Endothelial cell of umbilical vein (primary cell): ENCODE results near the gene ALB. TPM values are rescaled to one million over a fixed set of nuclear protein-coding genes. Genes with fewer than 3 reads are reported as not detected.

Experiments used
- BruUV-seq: library from RNA; stranded (reverse); fragments of 400-500 nt; replicated peaks from 2 replicates; lab custom pipeline; 2021; lab: Mats Ljungman, UMichigan
- CTCF ChIA-PET: fragments of 300-600, 350-600 bp; sonication (Branson Sonifier 250); formaldehyde crosslinking; loops from one replicate; lab custom pipeline; 2021; ENCODE audit warnings: antibody characterized with exemption, inconsistent platforms; lab: Charles Lee
- POLR2A ChIA-PET: fragments of 300-600, 350-600 bp; sonication (Branson Sonifier 250); formaldehyde crosslinking; loops from one replicate; lab custom pipeline; 2021; ENCODE audit warnings: antibody characterized with exemption, inconsistent platforms; lab: Charles Lee
- DNase-seq: peaks from one replicate; pipeline ENCODE4 v3.0.0-alpha.2; 2011; ENCODE audit warnings: low read depth, low spot score
- FAIRE-seq: peaks from 2 replicates; lab custom pipeline; 2011; peaks lifted over from hg19 to GRCh38; lab: Jason Lieb, UNC
- H2AFZ ChIP-seq: 2 replicates; pipeline ENCODE4 v1.6.0; 2012; ENCODE audit warnings: low read depth, low read length, control low read depth, inconsistent platforms
- H3K27ac ChIP-seq: 2 replicates; pipeline ENCODE4 v1.5.1; 2011; ENCODE audit warnings: low read depth, mild to moderate bottlenecking, control low read depth, low read length, moderate library complexity; ENCODE audit not compliant: insufficient read depth
- H3K27me3 ChIP-seq, 2 experiments: 2 replicates each; pipeline versions ENCODE4 v1.6.0 to v1.6.1; 2011; ENCODE audit warnings: low read length in 2 of 2, mixed read lengths in 1 of 2; ENCODE audit not compliant: control insufficient read depth in 2 of 2, insufficient read depth in 2 of 2
- H3K36me3 ChIP-seq, 2 experiments: 2 replicates in 1 of 2; 3 replicates in 1 of 2; pipeline ENCODE4 v1.5.1; 2011; ENCODE audit warnings: low read length in 2 of 2, mild to moderate bottlenecking in 1 of 2, moderate library complexity in 1 of 2; ENCODE audit not compliant: control insufficient read depth in 2 of 2, insufficient read depth in 2 of 2; ENCODE audit errors: extremely low read depth in 1 of 2
- H3K4me1 ChIP-seq: 3 replicates; pipeline ENCODE4 v1.5.1; 2011; ENCODE audit warnings: mild to moderate bottlenecking, low read length; ENCODE audit not compliant: control insufficient read depth, insufficient read depth; ENCODE audit errors: extremely low read depth
- H3K4me2 ChIP-seq: 2 replicates; pipeline ENCODE4 v1.6.1; 2011; ENCODE audit warnings: low read length, control low read depth, mixed read lengths; ENCODE audit not compliant: insufficient read depth
- H3K4me3 ChIP-seq, 3 experiments: fragments of 200-600 bp in 1 of 3; sonication (generic), shearing (Covaris generic) in 1 of 3; replicated peaks in 1 of 3; 2 replicates each; pipeline ENCODE4 v1.5.1; 2011 to 2016; ENCODE audit warnings: control low read depth in 3 of 3, low read length in 3 of 3, mild to moderate bottlenecking in 2 of 3, inconsistent platforms in 1 of 3, low read depth in 1 of 3, moderate library complexity in 1 of 3; ENCODE audit not compliant: insufficient read depth in 1 of 3
- H3K79me2 ChIP-seq: 2 replicates; pipeline ENCODE4 v1.6.0; 2012; ENCODE audit warnings: low read length, inconsistent platforms; ENCODE audit not compliant: control insufficient read depth, insufficient read depth
- H3K9ac ChIP-seq: replicated peaks from 2 replicates; pipeline ENCODE3; 2011; ENCODE audit warnings: low read length, control low read depth; ENCODE audit not compliant: insufficient read depth; ENCODE audit errors: extremely low read depth
- H3K9me1 ChIP-seq: replicated peaks from 3 replicates; pipeline ENCODE4 v1.6.0; 2011; ENCODE audit warnings: mild to moderate bottlenecking, low read length; ENCODE audit not compliant: control insufficient read depth, insufficient read depth; ENCODE audit errors: extremely low read depth
- H3K9me3 ChIP-seq: replicated peaks from 2 replicates; pipeline ENCODE4 v1.5.1; 2012; ENCODE audit warnings: low read length, inconsistent platforms; ENCODE audit not compliant: control insufficient read depth, insufficient read depth
- H4K20me1 ChIP-seq: replicated peaks from 2 replicates; pipeline ENCODE3; 2011; ENCODE audit warnings: mild to moderate bottlenecking, low read length; ENCODE audit not compliant: control insufficient read depth, insufficient read depth; ENCODE audit errors: extremely low read depth
- CTCF ChIP-seq, 2 donors: IDR thresholded peaks; 1 replicate in 1 of 2; 2 replicates in 1 of 2; pipeline ENCODE4 v1.5.1; 2011; ENCODE audit warnings: low read length in 2 of 2, mild to moderate bottlenecking in 2 of 2, moderate library complexity in 2 of 2, control low read depth in 1 of 2, inconsistent platforms in 1 of 2, low read depth in 1 of 2; ENCODE audit not compliant: insufficient read depth in 1 of 2; ENCODE audit errors: extremely low read depth in 1 of 2
- EZH2 ChIP-seq: IDR thresholded peaks from 2 replicates; pipeline ENCODE4 v1.6.1; 2012; ENCODE audit warnings: borderline replicate concordance, low read depth, mild to moderate bottlenecking, moderate library complexity, low read length, inconsistent platforms; ENCODE audit not compliant: severe bottlenecking
- FOS ChIP-seq: IDR thresholded peaks from 2 replicates; pipeline ENCODE4 v1.6.1; 2011; ENCODE audit warnings: mild to moderate bottlenecking, low read length, moderate library complexity, borderline replicate concordance; ENCODE audit not compliant: insufficient read depth
- GATA2 ChIP-seq: IDR thresholded peaks from 2 replicates; pipeline ENCODE4 v1.7.0; 2011; ENCODE audit warnings: low read depth, mild to moderate bottlenecking, moderate library complexity, mixed read lengths, low read length; ENCODE audit not compliant: insufficient read length, insufficient read depth
- JUN ChIP-seq: IDR thresholded peaks from 2 replicates; pipeline ENCODE4 v1.6.1; 2011; ENCODE audit warnings: borderline replicate concordance, low read depth; ENCODE audit not compliant: insufficient read length, insufficient read depth
- MAX ChIP-seq: IDR thresholded peaks from 2 replicates; pipeline ENCODE4 v1.6.1; 2011; ENCODE audit not compliant: insufficient read depth, insufficient read length
- MYC ChIP-seq: IDR thresholded peaks from one replicate; pipeline ENCODE4 v1.6.1; 2011; ENCODE audit warnings: mild to moderate bottlenecking, low read depth, low read length
- POLR2A ChIP-seq: IDR thresholded peaks from 2 replicates; pipeline ENCODE4 v1.6.1; 2012; ENCODE audit warnings: low read depth, mild to moderate bottlenecking, control low read depth, low read length
- POLR2AphosphoS5 ChIP-seq: IDR thresholded peaks from 2 replicates; pipeline ENCODE4 v1.6.1; 2012; ENCODE audit warnings: low read depth, mild to moderate bottlenecking, control low read depth, low read length, moderate library complexity; ENCODE audit not compliant: insufficient read depth
- dilution Hi-C: fragments of 300-500 bp; cut with MboI; formaldehyde crosslinking; loops from one replicate; pipeline ENCODE4 v1.15.0; 2019; ENCODE audit warnings: low sequenced_read_pairs; ENCODE audit not compliant: extremely low pct_ligation_motif_present
- intact Hi-C: fragments of 100-400 bp; cut with micrococcal nuclease; formaldehyde crosslinking; loops from one replicate; pipeline ENCODE4 v1.10.0; 2022
- polyA plus RNA-seq, 4 experiments: library from polyadenylated mRNA; depleted of rRNA in 3 of 4; stranded (reverse) in 3 of 4; unstranded in 1 of 4; fragments of >200 nt; gene quantifications; 2 replicates each; pipeline versions ENCODE4 v1.2.1 to v1.2.3, GENCODE V29; 2011 to 2012; ENCODE audit warnings: missing spikeins in 1 of 4
- total RNA-seq: library from RNA; stranded (reverse); gene quantifications from 2 replicates; pipeline ENCODE4 v1.2.3, GENCODE V29; 2021

ALB gene
- total and polyA plus RNA-seq, 2 donors (not counting 3 experiments of a cell fraction or from before 2014, with no cell fraction given): not detected

GRCh38 chr4:73413294-73413755 is 9.2 kb downstream of the ALB start:
- dilution Hi-C loops: no loop called here
- CTCF ChIA-PET: no interaction called here

GRCh38 chr4:73414936-73415271 is 10.8 kb downstream of the ALB start:
- ChIA-PET POLR2A (no interaction called here), CTCF (interaction anchor here (0.9 to 2.4 kb wide), 2 partner anchors 24 to 31 kb away, joined by 3 to 7 read pairs; no protein-coding TSS in a partner anchor)
- Histone ChIP-seq H2AFZ (no peak overlapping the region), H3K4me2 (no peak overlapping the region), H3K9me3 (no peaks in the 10 kb centered on the region), H3K4me1 (no peaks in the 10 kb centered on the region), H3K9ac (no peak overlapping the region), H3K27ac (no peak overlapping the region), H3K27me3 (peaks cover 2% of the 10 kb centered on the region in 2 experiments), H3K79me2 (no peaks in the 10 kb centered on the region), H3K9me1 (no peaks in the 10 kb centered on the region), H3K4me3 (no peak overlapping the region), H4K20me1 (no peaks in the 10 kb centered on the region), H3K36me3 (no peaks in the 10 kb centered on the region)
- intact Hi-C loops (no loop called here), dilution Hi-C loops (no loop called here)
- no TSS peak for BruUV-seq
- FAIRE-seq (no peak), DNase-seq (no peak)
- TF ChIP-seq POLR2A (no peak), EZH2 (no peak), GATA2 (no peak), FOS (no peak), CTCF (IDR thresholded peaks at IDR 0.05; ENCODE audit: extremely low read depth in 1 of 2, insufficient read depth in 1 of 2, low read depth in 1 of 2, low read length in 2 of 2) (no peak), MAX (no peak), JUN (no peak), POLR2AphosphoS5 (no peak), MYC (no peak)

More at GRCh38 chr4:73413294-73413755, 9.2 kb downstream of the ALB start:
- H3K27me3 ChIP-seq: peaks cover 0 to 6% of the 10 kb centered on the region in 2 experiments
- H3K36me3 ChIP-seq: no peaks in the 10 kb centered on the region
- no peak overlapping the region for H3K4me3 ChIP-seq
- no peaks in the 10 kb centered on the region for H3K4me1 ChIP-seq
- no peak overlapping the region for H2AFZ ChIP-seq
- no peak overlapping the region for H3K9ac ChIP-seq
- POLR2A ChIA-PET: no interaction called here
- no peak overlapping the region for H3K4me2 ChIP-seq
- DNase-seq (no peak), FAIRE-seq (no peak)
- no peak overlapping the region for H3K27ac ChIP-seq
- no TSS peak for BruUV-seq
- no peaks in the 10 kb centered on the region for H4K20me1 ChIP-seq
- no peaks in the 10 kb centered on the region for H3K79me2 ChIP-seq
- intact Hi-C loops: no loop called here
- H3K9me3 ChIP-seq: no peaks in the 10 kb centered on the region
- TF ChIP-seq MYC: no peak
- TF ChIP-seq EZH2: no peak
- TF ChIP-seq FOS: no peak
- no peak for TF ChIP-seq POLR2A
- no peak for TF ChIP-seq MAX
- TF ChIP-seq GATA2: no peak
- TF ChIP-seq POLR2AphosphoS5: no peak
- H3K9me1 ChIP-seq: no peaks in the 10 kb centered on the region
